ENCODE measurements around the gene NECAB3.

NECAB3 gene

DNA sequence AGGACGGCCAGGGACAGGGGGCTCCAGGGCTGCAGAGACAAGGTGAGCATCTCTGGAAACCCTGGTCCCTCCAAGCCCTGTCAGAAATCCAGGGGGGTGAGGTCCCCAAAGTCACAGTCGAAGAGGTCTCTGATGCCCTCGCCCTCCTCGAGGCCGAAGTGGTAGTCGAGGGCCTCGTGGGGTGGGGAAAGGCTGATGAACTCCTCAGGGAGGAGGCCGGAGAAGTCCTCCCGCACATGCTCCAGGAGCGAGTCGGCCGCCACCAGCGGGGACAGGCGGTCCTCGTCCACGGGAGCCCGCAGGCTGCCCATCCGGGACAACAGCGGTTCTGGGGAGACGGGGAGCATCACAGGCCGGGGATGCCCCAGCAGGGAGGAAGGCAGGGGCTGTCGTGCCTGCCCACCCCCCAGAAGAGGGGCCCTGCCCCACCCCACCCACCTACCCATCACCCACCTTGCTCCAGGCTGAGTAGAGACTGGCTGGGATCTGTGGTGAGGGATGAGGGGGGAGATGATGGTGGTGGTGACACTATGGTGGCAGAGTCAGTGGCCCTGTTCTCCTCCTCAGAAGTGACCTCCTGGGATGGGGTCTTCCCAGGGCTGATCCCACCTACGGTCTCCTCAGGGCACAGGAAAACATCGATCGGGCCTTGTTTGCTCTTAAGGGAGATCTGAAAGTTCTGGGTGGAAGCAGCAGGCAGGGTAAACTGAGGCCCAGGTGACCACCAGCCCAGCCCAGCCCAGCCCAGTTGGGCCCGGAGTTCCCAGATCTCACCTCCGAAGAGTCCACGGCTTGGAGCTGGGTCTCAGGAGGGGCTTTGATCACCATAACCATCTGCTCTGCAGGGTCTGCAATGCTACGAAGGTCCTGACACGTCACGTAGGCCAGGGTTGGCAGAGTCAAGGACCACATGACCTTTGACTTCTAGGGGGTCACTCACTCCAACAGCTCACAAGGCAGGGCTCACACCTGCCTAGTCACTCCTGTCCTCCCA is 2.7 kb upstream of the NECAB3 start:
- no peak for DNase-seq (ENCODE audit: low read depth)

DNA sequence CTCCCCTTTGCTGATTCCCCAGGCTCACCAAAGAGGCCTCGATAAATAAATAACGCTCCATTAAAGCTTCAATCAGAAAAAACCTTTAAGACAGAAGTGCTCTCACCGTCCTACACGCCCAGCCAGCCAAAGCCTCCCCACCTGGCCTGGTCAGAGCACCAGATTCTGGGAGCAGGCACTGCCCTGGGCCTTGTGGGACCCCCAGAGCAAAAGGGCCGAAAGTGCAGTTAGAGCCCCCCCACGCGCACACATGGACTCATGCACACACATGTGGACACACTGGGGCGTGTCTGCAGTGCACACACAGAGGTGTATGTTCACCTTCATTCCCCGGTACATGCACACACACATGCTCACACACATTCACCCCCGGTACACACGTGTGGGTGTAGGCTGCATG is 1.9 kb upstream of the NECAB3 start:
- no peak for DNase-seq (ENCODE audit: low read depth)

DNA sequence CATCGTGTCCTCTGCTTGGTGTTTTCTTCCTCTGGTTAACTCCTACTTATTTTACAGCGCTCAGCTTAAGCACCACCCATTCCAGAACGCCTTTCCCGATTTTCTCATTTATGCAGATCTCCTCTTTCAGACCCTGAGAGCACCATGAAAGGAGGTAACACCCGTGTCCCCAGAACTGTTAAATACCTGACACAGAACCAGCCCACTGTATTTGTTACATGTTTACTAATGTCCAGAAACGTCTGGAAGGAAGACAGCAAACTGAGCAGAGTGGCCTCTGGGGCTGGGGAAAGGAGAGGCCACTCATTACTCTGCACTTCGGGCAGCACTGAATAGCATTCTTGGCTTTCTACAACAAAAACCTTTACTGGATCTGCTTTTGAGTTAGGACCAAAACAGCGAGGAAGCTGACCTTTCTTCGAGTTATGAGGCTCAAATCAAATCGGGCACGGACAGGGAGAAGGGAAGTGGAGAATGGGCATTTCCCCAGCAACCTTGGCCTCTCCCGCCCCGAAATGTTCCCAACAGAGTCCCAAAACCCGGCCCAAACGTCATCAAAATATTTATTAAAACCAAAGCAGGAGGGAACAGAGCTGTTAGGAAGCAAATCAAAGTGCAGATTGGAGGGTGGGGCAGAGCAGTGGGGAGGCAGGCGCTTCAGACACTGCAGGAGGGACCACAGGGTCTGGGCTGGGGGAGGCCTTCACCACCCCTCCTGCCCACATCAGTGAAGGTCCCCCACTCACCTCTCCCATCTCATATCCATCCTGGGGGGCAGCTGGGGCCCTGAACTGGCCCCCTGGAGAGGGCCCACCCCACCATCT is 1.1 kb upstream of the NECAB3 start:
- DNase-seq (ENCODE audit: low read depth): no peak

DNA sequence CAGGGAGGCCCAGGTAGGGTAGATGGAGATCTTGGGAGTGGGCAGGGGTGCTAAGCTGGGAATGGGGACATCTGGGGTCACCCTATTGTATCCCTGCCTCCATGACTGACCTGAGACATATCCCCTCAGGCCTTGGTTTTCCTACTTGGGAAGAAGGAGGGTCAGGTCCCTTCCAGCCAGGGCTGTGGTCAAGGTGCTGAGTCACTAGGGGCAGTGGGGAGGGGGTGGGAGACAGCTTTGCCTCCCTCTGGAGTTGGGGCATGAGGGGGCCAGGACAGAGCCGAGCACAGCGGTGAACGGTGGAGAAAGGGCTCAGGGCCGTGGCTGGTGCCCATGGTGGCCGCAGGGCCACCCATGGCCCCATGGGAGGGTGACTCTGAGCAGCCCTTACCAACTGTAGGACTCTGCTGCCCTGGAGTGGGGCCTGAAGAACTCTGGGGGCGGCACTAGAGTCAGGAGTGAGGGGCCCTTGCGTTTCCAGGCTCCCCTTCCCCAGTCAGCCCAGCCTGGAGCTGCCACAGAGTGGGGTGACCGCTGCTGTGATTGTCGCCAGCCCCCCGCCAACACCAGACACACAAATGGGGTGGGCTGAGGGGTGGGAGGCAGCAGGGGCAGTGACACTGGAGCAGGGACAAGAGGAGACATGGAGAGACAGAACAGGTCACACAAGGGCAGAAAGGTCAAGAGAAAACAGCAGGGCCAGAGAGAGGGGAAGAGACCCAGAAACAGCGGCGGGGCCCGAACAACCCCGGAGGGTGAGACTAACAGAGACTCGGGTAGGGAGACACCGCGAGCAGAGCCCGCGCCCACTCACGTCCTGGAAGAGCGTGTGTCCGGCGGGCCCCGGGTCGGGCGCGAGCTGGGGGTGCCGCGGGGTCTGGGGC is 576 bp downstream of the NECAB3 start:
- DNase-seq (ENCODE audit: low read depth): no peak

DNA sequence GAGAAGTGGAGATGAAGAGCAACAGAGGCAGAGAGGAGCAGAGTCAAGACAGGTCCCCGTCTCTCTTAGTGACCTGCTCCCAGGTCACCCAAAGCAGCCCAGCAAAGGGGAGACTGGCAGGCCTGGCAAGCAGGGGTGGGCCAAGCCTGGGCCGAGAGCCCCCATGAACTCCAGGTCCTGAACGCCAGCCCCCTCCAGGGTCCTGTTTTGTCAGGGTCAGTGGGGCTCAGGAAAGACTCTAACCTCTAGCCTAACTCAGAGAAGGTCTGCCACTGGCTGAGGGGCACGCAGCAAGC is 1.2 kb downstream of the NECAB3 start:
- no peak for DNase-seq (ENCODE audit: low read depth)

DNA sequence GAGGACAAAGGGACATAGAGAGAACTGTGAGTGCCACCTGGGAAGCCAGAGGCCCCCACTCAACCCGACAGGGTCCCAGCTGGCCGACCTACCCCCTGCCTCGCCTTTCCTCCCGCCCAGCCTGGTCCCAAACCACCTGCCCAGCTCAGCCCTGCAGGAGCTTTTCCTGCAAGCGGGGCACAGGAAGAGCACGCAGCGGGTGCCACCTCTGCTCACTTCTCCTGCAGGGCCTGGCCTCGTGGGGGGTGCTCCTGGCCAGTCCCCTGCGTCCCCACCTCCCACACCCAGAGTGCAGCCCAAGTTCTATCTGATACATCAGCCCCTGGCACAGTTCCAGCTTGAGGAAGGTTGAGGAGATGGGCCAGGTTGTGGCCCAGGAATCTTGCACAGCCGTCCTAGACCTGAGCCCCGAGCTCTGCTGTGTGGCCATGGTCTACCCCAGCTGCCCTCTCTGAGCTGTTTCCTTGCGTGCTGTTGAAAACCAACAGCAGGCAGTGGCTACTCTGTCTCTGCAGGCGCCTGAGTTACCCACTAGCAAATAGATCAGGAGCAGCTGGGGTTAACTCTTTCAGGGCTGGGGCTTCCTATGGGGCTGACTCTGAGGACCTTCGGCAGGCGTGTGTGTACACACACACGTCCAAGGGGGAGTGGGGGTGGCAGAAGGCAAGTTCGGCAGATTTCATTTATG is 1.7 kb downstream of the NECAB3 start:
- DNase-seq (ENCODE audit: low read depth): no peak

DNA sequence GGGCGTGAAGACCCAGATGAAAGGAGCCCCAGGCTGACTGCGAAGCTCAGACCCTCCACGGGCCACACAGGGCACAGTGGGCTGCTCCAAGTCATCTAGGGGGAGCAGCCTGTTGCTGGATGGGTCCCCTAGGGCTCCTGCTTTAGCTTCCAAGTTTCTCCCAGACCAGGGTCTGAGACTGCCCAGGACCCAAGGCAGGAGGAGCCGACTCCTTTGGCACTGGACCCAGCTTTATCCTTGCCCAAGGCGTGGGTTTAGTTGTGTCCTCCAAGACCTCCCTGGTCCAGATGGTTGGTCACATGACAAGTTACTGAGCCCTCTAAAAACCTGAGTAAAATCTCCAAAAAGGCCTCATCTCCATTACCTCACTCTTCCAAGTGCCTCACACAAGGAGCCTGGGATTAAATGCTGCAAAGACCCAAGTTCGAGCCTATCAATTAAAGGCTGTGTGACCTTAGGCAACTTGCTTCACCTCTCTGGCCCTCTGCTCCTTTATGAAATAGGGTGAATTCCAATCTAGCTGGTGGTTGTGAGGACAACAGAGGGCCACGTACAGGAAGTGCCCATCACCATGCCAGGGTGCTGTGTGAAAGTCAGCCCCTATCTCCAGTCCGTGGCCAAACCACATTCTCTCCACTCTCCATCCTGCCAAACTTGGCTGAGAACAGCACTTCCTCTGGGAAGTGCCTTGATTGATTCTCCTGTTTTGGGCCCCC is 2.5 kb downstream of the NECAB3 start:
- no peak for DNase-seq (ENCODE audit: low read depth)

DNA sequence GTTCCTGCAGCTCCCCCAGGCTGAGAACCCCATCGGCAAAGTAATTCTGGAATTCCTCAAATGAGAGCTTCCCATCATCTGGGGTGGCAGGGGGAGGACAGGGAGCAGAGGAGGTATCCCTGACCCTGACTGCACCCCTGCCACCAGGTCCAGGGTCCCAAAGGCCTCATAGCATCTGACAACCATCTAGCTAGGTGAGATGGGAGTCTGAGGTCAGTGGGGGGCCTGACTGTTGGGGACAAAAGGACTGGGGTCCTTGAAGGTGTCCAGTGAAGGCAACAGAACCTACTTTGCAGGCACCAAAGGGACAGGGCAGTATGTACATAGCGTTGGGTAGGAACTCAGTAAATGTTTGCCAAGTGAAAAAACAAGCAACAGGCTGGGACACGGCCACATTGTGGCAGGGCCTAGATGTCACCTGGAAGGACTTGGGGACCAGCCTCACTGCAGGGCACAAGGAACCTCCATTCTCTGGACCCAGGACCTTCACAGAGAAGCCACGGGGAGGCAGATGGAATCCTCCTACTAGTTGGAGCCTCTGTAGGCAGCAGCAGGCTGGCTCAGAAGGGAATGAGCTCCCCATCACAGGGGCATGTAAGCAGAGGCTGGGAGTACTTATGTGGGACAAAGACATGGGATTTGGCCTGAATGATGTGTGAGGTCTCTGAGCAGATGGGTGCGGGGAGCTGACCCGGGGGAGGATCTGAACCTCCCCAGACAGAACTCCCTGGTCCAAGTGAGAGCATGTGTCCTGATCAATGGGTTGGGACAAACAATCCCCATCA is 3.3 kb downstream of the NECAB3 start:
- DNase-seq (ENCODE audit: low read depth): no peak

DNA sequence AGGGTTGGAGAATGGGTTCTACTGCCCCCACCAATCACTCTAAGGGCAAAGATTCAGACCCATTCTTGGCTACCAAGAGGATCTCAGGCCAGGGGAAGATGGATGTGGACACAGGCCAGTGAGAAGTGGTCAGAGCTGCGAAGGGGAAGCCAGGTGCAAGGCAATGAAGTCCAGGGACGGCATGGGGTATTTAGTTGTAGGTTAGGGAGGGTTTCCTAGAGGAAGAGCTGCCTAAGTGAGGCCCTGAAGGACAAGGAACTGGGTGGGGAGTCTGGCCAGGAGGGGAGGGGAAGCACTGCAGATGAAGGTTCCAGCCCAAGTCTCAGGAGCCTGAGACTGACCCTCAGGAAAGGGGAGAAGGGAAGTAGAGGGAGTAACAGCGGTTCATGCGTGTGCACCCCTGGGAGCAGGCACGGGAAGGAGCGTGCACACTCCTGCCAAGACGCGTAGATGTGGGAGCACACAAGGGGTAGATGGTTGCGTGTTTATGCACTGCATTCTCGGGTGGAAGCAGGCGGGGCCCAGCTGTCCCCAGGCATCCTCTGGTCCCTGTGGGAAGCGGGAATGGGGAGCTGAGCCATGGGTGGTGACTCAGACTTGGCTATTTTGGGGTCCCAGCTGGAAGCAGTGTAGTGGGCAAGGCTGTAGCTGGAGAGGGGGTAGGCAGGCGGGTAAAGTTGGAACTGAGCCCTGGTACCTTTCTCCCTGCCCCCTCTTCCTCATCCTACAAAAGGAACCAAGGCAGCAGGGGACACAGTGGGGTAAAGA is 4.2 kb downstream of the NECAB3 start:
- DNase-seq (ENCODE audit: low read depth): no peak

DNA sequence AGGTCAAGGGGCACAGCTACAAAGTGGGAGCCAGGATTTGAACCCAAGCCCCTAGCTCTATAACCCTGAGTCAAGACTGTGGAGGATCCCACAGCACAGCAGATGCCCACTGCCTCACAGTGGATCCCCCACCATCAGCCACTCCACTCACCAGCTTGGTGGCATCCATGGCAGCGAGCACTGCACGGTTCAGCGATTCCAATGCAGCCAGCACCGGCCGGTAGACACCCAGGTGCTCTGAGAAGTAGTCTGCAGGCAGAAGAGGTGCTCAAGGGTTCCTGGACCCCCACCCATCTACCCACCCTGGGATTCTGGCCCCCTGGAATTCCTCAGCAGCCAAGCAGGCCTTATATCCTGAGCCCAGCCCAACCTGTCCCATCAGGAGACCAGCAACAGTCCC is 5.0 kb downstream of the NECAB3 start:
- DNase-seq (ENCODE audit: low read depth): no peak

DNA sequence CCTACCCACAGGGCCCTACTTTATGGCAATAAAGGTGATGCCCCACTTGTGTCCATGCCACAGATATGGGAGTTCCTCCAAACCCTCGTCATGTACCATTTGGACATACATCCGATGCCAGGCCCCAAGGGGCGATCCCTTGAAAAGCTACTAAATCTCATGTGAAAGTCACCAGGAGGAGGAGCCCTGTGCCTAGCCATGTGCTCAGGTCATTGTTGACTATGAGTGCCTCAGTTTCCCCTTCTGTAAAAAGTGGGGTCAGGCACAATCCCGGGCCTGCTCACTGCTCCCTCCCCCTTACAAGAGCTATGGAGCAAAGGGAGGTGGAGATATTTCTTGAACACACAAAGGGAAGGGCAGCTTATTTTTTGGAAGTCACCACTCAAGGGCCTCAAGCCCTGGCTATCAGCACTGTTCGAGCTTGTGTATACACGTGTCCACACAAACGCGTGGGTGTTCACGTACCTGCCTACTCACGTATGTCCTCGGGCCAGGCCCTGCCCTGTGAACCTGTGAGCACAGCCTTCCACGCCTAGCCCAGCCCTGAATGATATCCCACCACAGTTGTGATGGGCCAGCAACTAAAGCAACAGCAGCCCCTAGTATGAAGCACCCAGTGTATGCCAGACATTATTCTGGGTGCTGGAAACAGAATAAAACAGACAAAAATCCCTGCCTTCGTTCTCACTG is 5.6 kb downstream of the NECAB3 start:
- DNase-seq (ENCODE audit: low read depth): no peak

DNA sequence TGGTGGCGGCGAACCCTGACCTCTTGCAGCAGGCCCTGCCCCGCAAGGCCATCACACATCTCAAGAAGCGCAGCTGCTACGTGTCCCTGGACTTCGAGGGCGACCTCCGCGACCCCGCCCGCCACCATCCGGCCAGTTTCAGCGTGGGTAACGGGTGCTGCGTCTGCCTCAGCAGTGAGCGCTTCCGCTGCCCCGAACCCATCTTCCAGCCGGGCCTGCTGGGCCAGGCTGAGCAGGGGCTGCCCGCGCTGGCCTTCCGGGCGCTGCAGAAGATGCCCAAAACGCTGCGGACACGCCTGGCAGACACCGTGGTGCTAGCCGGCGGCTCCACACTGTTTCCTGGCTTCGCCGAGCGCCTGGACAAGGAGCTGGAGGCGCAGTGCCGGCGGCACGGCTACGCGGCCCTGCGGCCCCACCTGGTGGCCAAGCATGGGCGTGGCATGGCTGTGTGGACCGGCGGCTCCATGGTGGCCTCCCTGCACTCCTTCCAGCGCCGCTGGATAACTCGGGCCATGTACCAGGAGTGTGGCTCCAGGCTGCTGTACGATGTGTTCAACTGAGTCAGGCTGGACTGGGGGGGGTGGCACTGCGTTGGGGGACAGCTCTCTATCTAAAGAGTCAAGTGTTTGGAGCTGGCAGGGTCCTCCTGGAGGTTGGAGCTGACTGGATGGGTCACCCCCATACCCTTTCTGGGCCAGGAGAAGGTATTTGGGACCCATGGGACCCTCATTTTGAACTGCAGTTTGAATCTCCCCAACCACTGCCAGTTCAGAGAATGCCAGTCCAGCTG is 6.4 kb downstream of the NECAB3 start:
- DNase-seq (ENCODE audit: low read depth): peak; percentile 72

DNA sequence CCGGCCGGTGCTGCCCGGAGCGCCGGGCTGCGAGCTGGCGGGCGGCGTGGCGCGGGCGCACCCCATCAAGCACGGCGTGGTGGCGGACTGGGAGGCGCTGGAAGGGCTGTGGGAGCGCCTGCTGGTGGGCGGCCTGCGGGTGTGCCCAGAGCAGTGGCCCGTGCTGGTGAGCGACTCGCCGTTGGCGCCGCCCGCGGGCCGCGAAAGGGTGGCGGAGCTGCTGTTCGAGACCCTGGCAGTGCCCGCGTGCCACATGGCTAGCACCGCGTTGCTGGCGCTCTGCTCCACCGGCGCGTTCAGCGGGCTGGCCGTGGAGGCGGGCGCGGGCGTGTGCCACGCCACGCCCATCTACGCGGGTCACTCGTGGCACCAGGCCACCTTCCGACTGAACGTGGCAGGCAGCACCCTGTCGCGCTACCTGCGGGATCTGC is 7.0 kb downstream of the NECAB3 start:
- peak; percentile 33 for DNase-seq (ENCODE audit: low read depth)

DNA sequence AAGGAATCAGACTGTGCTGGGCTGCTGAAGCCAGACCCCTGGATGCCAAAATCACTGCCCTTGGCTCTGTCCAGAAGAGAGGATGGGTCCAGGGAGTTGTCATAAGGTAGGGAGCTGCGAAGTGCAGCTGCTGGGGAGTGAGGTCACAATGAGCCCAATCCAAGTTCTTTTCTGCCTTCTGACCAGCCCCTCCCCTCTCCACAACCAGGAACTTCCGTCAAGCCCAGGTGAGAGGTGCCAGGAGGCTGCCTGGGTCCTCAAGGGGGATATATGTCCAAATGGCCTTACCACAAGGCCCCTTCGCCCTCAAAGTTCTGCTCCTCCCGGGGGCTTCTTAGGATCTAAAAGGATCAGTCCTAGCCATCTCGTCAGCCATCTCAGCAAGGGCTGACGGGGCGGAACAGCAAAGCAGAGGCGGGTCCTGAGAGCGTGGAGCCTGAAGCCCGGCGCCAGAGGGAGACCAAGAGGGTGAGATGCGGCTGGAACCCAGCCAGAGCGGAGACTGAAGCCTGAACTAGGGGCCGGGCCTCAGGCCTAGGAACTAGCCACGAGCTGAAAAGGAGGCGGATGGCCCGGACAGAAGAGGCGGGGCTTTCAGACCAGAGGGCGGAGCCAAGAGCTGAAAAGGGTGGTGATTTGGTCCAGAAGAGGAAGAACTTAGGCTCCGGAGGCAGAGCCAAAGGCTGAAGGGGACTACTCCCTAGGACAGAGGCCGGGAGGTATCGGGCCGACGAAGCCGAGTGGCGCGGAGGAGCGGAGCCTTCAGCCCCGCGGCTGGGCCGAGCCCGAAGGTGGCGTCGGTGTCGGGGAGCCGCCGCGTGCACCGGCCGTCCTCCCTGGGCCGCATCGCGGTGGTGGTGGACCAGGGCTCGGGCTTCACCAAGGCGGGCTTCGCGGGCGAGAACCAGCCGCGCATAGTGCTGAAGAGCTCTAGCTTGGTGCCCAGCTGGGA is 7.7 kb downstream of the NECAB3 start, which contains the start of gene ACTL10:
TSS of gene ACTL10 (plus strand) at position 651 of the 952 bp plus-strand sequence. CDS start 555 bp downstream, outside the sequence.
- DNase-seq (ENCODE audit: low read depth): peak; percentile 70

DNA sequence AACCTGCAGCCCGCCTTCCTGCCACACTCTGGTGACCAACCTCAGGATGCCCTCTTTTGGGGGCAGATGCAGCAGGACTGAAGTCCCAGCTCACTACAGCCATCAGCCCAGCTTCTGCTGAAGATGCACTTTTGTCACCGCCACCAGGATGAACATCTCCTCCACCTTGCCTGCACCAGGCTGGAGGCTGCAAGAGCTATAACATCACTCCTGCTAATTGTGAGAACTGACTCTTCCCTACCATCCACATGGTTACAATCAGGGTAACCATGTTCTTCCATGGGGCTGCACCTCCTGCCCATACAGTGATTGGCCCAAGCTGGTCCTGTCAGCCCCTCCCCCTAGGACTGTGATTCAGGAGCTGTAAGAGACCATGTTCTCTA is 9.5 kb downstream of the NECAB3 start:
- no peak for DNase-seq (ENCODE audit: low read depth)

DNA sequence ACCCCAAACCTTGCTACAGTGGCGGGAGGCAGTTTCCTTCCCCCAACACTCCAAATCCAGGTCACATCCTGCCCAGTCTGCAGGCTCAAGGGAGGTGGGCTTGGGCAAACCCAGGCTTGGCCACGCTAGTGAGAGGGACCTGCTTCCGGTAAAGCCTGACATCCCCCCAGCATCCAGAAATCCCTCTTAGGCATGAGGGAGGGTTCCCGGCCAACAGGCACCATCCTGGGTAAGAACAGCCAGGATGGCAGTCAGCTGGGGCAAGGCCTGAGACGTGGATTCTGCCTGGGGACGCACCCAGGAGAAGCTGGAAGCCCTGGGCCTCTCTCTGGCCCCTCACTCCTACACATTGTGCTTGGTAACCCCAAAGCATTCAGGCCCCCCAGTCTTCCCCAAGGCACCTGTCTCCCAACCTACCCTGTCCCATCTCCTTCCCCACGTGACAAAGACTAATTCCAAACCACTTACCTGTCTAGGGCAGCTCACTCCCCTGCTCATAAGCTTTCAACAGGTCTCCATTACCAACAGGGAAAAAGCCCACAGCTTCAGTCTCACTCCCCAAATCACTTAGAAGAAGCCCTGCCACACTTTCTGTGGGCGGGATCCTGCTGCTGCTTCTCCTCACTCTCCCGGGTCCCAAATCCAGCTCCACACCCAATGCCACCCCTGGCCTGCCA is 10.0 kb downstream of the NECAB3 start:
- DNase-seq (ENCODE audit: low read depth): no peak
